PFSK-1 (cell line): ENCODE results near the gene BLZF1.

Source experiments
- FOXP2 ChIP-seq: optimal IDR thresholded peaks from 2 replicates; pipeline ENCODE3; 2011; ENCODE audit warnings: borderline replicate concordance, control low read depth, inconsistent platforms; ENCODE audit not compliant: insufficient read depth; ENCODE audit errors: extremely low read length, extremely low read depth
- POLR2AphosphoS5 ChIP-seq: IDR thresholded peaks from 2 replicates; pipeline ENCODE4 v1.6.1; 2012; ENCODE audit warnings: low read depth, mild to moderate bottlenecking, control low read depth, low read length, moderate library complexity
- REST ChIP-seq, 2 experiments: IDR thresholded peaks; 2 replicates each; pipeline versions ENCODE4 v1.6.1 to v1.8.0; 2011 to 2012; ENCODE audit warnings: low read depth in 2 of 2, low read length in 2 of 2, control low read depth in 1 of 2, inconsistent platforms in 1 of 2, mild to moderate bottlenecking in 1 of 2, moderate library complexity in 1 of 2; ENCODE audit not compliant: insufficient read depth in 1 of 2
- SIN3A ChIP-seq: IDR thresholded peaks from 2 replicates; pipeline ENCODE4 v1.6.1; 2012; ENCODE audit warnings: mild to moderate bottlenecking, low read length, moderate library complexity, borderline replicate concordance; ENCODE audit not compliant: insufficient read depth
- TAF1 ChIP-seq: IDR thresholded peaks from 2 replicates; pipeline ENCODE4 v1.6.1; 2012; ENCODE audit warnings: low read length, control low read depth, borderline replicate concordance; ENCODE audit not compliant: insufficient read depth

BLZF1 gene

GRCh38 chr1:169325117-169325516, 42.9 kb upstream of the BLZF1 start:
- no peak for TF ChIP-seq REST (IDR thresholded peaks at IDR 0.05; ENCODE audit: insufficient read depth in 1 of 2, low read depth in 2 of 2, low read length in 2 of 2)
- no peak for TF ChIP-seq SIN3A
- TF ChIP-seq FOXP2 = no peak
- TF ChIP-seq POLR2AphosphoS5 = no peak
- TF ChIP-seq TAF1 = no peak

- TF ChIP-seq SIN3A (no peak), REST (IDR thresholded peaks at IDR 0.05; ENCODE audit: insufficient read depth in 1 of 2, low read depth in 2 of 2, low read length in 2 of 2) (no peak), FOXP2 (no peak), POLR2AphosphoS5 (no peak), TAF1 (no peak)
Observed at GRCh38 chr1:169326261-169326955, 41.6 kb upstream of the BLZF1 start.

GRCh38 chr1:169326956-169327268, 41.1 kb upstream of the BLZF1 start:
- TF ChIP-seq SIN3A = no peak
- no peak for TF ChIP-seq TAF1
- TF ChIP-seq REST (IDR thresholded peaks at IDR 0.05; ENCODE audit: insufficient read depth in 1 of 2, low read depth in 2 of 2, low read length in 2 of 2) = no peak
- no peak for TF ChIP-seq POLR2AphosphoS5
- no peak for TF ChIP-seq FOXP2

GRCh38 chr1:169327875-169328274, 40.1 kb upstream of the BLZF1 start:
- no peak for TF ChIP-seq REST (IDR thresholded peaks at IDR 0.05; ENCODE audit: insufficient read depth in 1 of 2, low read depth in 2 of 2, low read length in 2 of 2)
- no peak for TF ChIP-seq FOXP2
- TF ChIP-seq TAF1 = no peak
- TF ChIP-seq SIN3A = no peak
- TF ChIP-seq POLR2AphosphoS5 = no peak

GRCh38 chr1:169329383-169329782, 38.6 kb upstream of the BLZF1 start:
- TF ChIP-seq REST (IDR thresholded peaks at IDR 0.05; ENCODE audit: insufficient read depth in 1 of 2, low read depth in 2 of 2, low read length in 2 of 2) (no peak), FOXP2 (no peak), SIN3A (no peak), TAF1 (no peak), POLR2AphosphoS5 (no peak)
